HuH-7.5 (cell line): ENCODE data around the gene INVS.
"Not testable (repeated sequence)": the region's sequence is repeated elsewhere in the genome, so short reads cannot be mapped to it uniquely, and the experiment has no call there.

ENCODE experiments used
- DNase-seq: peaks from one replicate; pipeline ENCODE4 v3.0.0; 2011; ENCODE audit warnings: low spot score

The INVS gene

GRCh38 chr9:100098887-100099721, at the start of gene INVS, which contains the start of gene ERP44:
TSS of gene INVS (plus strand) at chr9:100099243. CDS start at chr9:100104522, 5,279 bp downstream.
TSS of gene ERP44 (minus strand) at chr9:100099000. CDS start at chr9:100098840, 160 bp downstream.
- peak; percentile 74 for DNase-seq

DNA sequence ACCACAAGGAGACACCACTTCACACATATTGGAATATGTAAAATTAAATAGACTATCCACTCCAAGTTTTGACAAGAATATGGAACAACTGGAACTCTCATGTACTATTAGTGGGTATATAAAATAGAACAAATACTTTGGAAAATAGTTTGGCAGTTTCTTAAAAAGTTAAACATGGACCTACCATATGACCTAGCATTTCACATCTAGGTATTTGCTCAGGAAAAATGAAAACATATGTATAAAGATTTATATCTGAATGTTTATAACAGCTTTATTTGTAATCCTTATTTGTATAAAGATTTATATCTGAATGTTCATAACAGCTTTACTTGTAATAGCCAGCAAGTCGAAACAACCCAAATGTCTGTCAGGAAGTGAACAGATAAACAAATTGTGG, 49.5 kb upstream of the INVS start:
- no peak for DNase-seq

DNA sequence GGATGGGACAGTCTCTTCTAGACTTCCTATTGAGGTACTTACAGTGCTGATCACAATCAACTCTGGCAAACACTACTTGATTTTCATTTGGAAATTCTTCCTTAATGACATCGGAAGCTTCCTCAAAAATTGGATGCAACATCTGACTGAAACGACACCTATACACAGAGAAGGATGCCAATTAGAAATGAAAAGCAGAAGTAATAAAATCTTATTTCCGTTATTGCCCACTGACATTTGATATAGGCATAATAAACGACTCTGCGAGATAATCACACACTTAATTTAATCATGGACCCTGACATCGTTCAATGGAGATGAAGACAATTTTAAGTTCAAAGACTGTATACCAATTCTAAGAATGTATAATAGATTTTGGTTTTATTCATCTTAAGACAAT, 46.7 kb upstream of the INVS start:
- no peak for DNase-seq

DNA sequence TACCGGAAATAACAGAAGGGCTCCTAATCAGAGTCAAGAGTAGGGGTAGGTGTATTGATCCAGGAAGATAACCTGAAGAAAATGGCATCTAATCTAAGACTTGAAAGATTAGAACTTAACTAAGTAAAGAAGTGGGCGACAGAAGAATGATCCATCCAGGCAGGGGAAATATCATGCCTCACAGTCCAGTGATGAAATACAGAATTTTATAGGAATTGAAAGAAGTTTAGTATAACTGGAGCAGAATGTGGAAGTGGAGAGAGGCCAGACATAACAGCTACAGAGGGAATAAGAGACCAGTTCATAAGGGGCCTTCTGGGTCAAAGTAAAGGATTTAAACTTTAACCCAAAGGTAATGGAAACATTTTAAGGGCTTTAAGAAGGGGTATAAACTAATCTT, 42.5 kb upstream of the INVS start:
- no peak for DNase-seq

GRCh38 chr9:100057624-100058023, 41.4 kb upstream of the INVS start:
- DNase-seq = no peak

DNA sequence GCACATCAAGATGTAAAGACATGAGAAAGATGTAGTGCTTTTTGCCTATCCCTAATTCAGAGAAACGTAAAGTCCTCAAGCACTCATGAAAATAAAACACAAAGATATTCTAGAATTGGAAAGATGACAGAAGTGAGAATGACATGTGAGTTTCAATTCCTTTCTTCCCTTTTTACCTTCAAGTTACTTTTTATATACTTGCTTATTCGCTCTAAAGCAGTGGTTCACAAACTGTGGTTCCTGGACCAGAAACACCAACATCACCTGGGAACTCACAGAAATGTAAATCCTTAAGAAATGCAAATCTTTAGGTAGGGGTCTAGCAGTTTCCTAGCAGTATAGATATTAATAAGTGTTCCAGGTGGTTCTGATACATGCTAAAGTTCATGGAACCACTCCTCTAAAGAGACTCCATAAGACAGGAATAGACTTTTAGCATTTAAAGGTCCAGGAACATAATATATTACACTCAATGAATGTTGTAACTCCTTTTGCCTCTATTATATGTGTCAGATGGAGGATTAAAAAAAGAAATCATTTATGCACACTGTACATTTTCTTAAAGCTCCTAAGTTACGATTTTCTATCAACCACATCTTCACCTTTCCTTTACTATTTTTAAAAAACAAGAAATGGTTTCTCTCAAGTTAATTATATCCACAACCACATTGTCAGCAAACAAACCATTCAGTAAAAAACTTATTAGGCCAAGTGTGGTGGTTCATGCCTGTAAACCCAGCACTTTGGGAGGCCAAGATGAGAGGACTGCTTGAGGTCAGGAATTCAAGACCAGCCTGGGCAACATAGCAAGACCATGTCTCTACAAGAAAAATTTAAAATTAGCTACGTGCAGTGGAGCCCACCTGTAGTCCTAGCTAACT, 40.1 kb upstream of the INVS start:
- no peak for DNase-seq

DNA sequence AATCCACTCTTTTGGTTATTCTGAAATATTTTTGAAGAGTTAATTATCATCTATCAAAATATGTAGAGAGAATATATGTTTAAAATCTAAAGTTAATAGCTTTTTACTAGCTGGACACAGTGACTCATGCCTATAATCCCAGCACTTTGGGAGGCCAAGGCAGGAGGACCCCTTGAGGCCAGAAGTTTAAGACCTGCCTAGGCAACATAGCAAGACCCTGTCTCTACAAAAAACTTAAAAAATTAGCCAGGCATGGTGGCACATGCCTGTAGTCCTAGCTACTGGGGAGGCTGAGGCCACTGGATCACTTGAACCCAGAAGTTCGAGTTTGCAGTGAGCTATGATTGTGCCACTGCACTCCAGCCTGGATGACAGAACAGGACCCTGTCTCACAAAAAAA, 36.4 kb upstream of the INVS start:
- DNase-seq = not testable (repeated sequence)

- DNase-seq = peak; percentile 11
These were observed 35.9 kb upstream of the INVS start for GRCh38 chr9:100063185-100063584.

DNA sequence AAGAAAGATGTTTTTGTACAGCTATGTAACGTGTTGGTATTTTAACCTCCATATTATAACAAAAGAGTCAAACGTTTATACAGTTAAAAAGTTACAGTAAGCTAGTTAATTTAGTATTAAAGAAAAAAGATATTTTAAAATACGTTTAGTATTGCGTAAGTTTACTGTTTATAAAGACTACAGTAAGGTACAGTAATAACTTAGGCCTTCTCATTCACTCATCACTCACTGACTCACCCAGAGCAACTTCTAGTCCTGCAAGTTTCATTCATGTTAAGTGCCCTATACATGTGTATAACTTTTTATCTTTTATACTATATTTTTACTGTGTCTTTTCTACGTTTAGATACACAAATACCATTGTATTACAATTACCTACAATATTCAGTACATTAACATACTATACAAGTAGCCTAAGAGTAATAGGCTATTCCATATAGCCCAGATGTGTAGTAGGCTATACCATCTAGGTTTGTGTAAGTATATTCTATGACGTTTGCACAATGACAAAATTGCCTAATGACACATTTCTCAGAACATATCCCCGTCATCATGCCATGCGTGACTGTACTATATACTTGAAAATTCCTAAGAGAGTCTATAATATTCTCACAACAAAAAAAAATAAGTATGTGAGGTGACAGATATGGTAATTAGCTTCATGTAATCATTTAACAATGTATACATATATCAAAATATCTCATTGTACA, 34.0 kb upstream of the INVS start:
- DNase-seq = no peak

DNA sequence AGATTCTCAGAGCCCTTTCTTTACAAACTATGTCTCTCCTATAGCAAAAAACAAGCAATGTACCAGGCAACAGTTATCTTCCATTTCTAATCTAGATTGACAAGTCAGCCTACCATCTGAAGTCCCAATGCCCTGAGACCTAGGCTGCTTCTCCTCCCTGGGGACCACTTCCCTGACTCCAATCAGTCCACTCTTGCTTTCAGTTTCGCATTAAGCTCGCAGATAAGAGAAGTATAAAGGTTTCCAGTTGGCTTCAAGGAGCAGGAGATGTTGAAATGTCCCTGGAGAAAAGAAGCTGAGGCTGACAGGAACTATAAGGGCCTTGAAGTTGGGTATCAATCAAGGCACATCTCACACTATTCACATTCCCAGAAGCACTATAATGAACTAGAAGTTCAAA, 32.5 kb upstream of the INVS start:
- no peak for DNase-seq

DNA sequence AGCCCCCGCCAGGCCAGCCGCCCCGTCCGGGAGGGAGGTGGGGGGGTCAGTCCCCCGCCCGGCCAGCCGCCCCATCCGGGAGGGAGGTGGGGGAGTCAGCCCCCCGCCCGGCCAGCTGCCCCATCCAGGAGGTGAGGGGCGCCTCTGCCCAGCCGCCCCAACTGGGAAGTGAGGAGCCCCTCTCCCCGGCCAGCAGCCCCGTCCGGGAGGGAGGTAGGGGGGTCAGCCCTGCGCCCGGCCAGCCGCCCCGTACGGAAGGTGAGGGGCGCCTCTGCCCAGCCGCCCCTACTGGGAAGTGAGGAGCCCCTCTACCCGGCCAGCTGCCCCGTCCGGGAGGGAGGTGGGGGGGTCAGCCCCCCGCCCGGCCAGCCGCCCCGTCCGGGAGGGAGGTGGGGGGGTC, 31.1 kb upstream of the INVS start:
- not testable (repeated sequence) for DNase-seq

DNA sequence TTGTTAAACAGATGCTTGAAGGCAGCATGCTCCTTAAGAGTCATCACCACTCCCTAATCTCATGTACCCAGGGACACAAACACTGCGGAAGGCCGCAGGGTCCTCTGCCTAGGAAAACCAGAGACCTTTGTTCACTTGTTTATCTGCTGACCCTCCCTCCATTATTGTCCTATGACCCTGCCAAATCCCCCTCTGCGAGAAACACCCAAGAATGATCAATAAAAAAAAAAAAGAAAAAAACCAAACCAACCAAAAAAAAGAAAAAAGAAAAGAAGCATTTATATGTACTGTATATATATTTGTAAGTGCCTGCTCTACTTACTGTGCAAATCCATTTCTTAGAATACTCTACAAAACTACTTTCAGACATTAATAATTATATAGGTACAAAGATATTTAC, 30.0 kb upstream of the INVS start:
- DNase-seq = not testable (repeated sequence)

GRCh38 chr9:100070104-100071041, 28.7 kb upstream of the INVS start:
- DNase-seq = no peak

DNA sequence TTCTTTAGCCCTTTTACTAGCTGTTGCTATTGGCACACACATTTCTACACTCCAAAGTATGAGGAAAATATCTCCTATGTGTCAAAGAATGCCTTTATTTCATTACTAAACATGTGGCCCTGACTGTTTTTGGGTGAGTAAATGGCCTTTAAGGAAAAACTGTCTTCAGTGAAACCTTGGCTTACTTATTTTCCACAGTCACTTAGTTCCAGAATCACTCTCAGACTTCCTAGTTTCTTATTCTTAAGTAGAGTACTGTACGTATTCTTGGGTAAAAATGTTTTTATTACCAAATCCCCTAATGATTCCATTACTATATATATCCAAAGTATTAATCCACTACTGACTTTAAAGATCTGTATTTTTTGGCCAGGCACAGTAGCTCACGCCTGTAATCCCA, 27.8 kb upstream of the INVS start:
- DNase-seq = no peak

GRCh38 chr9:100072805-100073204, 26.2 kb upstream of the INVS start:
- no peak for DNase-seq

- no peak for DNase-seq
These were observed 24.9 kb upstream of the INVS start for GRCh38 chr9:100074093-100074492.

GRCh38 chr9:100074989-100075388, 24.1 kb upstream of the INVS start:
- no peak for DNase-seq

GRCh38 chr9:100076256-100076655, 22.8 kb upstream of the INVS start:
- not testable (repeated sequence) for DNase-seq

DNA sequence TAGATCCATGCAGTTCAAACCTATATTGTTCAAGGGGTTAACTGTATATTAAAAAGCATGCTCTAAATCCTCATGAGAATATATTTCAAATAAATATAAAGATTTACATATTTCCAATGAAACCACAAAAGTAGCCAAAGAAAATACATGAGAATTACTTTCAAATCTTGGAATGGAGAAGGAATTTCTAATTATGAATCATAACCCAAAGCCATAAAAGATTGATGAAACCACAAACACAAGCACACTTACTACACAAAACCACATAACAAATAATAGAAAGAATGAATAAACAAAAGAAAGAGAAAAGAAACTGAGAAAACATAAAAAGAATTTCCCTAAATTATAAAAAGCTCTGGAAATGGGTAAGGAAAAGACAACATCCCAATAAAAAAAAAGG, 16.3 kb upstream of the INVS start:
- no peak for DNase-seq

DNA sequence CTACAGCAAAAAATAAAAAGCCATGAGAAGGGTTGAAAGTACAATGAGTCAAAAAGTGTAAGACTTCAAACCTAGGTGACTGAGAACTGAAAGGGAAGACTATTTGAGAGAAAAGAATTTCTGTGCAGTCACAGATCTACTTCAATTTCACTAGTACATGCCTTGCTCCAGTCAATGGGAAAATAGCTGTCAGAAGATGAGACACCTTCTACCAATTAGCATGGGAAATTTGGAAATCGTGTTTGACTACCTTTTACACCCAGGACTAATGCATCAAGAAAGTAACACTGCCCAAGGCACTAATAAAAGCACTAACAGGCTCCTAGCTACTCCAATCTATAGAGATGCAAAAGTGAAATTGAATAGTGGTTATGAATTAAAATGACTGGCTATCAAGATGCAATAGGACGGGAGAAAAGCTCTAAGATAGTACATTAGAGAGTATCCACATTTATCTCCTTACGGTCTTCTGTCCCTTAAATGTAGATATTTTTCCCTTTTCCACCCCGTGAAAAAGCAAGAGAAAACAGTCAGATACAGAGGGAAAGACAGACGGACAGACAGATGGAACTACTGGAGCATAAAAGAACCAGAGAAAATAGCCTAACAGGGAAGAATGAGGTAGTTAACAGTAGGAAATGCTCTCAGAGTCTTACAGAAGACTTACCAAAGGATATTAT, 15.5 kb upstream of the INVS start:
- no peak for DNase-seq

- DNase-seq = no peak
These were observed 15.0 kb upstream of the INVS start for GRCh38 chr9:100084128-100084453.
